H1 (cell line): ENCODE measurements around the gene MGAT2. TPM values are rescaled to one million over a fixed set of nuclear protein-coding genes. Genes with fewer than 3 reads are reported as not detected.

Source experiments
- CHD1 ChIP-seq: IDR thresholded peaks from 2 replicates; pipeline ENCODE4 v1.6.1; 2012; ENCODE audit warnings: low read depth, low read length, improper control_type of control experiment
- GABPA ChIP-seq: IDR thresholded peaks from 2 replicates; pipeline ENCODE4 v1.6.1; 2011; ENCODE audit warnings: mild to moderate bottlenecking, low read length, moderate library complexity, borderline replicate concordance; ENCODE audit not compliant: insufficient read depth
- HDAC2 ChIP-seq, 2 experiments: fragments of 300-600 bp in 1 of 2; sonication (generic) in 1 of 2; IDR thresholded peaks; 2 replicates each; pipeline ENCODE4 v1.6.1; 2011 to 2012; ENCODE audit warnings: low read depth in 2 of 2, low read length in 2 of 2, mild to moderate bottlenecking in 2 of 2, moderate library complexity in 2 of 2, borderline replicate concordance in 1 of 2, inconsistent platforms in 1 of 2
- JUND ChIP-seq: IDR thresholded peaks from 2 replicates; pipeline ENCODE4 v1.6.1; 2011; ENCODE audit warnings: mild to moderate bottlenecking, improper control_type of control experiment, low read length
- SP1 ChIP-seq: IDR thresholded peaks from 2 replicates; pipeline ENCODE4 v1.6.1; 2011; ENCODE audit warnings: low read depth, low read length
- SRF ChIP-seq: IDR thresholded peaks from 2 replicates; pipeline ENCODE4 v1.6.1; 2011; ENCODE audit warnings: mild to moderate bottlenecking, low read depth, low read length, moderate library complexity
- TAF7 ChIP-seq: optimal IDR thresholded peaks from 2 replicates; pipeline ENCODE3; 2011; ENCODE audit warnings: low read depth, mild to moderate bottlenecking, inconsistent platforms, low read length, moderate library complexity, borderline replicate concordance
- polyA plus RNA-seq, 7 experiments: library from polyadenylated mRNA; depleted of rRNA in 3 of 7; stranded (reverse) in 5 of 7; unstranded in 2 of 7; fragments of >200 nt in 5 of 7; fragments of 200-250 nt in 2 of 7; gene quantifications; 1 replicate in 5 of 7; 2 replicates in 1 of 7; 4 replicates in 1 of 7; pipeline versions ENCODE4 v1.2.1 to v1.2.3, GENCODE V29; 2011 to 2013; ENCODE audit warnings: missing spikeins in 2 of 7, mixed read lengths in 2 of 7
- total RNA-seq: library from RNA; stranded (reverse); fragmentation: NEBNext Ultra II Directional; extraction: Animal tissue kit (Norgen Biotek cat#: 25700); gene quantifications from 2 replicates; pipeline ENCODE4 v1.2.1, GENCODE V29; 2021
- TF ChIP-seq, protein P1 (sequence below): fragments of 300-600 bp; sonication (generic); IDR thresholded peaks from 2 replicates; pipeline ENCODE4 v1.7.1; 2012; ENCODE audit warnings: low read length, moderate library complexity, mild to moderate bottlenecking, inconsistent platforms; ENCODE audit not compliant: insufficient replicate concordance
- TF ChIP-seq, protein P2 (sequence below): IDR thresholded peaks from 2 replicates; pipeline ENCODE4 v1.6.1; 2012; ENCODE audit warnings: inconsistent platforms

Gene MGAT2
- total and polyA plus RNA-seq, 2 of the 8 experiments (the other 6 are each of a cell fraction or from before 2014, with no cell fraction given) = 10.6 to 23.7 TPM

DNA sequence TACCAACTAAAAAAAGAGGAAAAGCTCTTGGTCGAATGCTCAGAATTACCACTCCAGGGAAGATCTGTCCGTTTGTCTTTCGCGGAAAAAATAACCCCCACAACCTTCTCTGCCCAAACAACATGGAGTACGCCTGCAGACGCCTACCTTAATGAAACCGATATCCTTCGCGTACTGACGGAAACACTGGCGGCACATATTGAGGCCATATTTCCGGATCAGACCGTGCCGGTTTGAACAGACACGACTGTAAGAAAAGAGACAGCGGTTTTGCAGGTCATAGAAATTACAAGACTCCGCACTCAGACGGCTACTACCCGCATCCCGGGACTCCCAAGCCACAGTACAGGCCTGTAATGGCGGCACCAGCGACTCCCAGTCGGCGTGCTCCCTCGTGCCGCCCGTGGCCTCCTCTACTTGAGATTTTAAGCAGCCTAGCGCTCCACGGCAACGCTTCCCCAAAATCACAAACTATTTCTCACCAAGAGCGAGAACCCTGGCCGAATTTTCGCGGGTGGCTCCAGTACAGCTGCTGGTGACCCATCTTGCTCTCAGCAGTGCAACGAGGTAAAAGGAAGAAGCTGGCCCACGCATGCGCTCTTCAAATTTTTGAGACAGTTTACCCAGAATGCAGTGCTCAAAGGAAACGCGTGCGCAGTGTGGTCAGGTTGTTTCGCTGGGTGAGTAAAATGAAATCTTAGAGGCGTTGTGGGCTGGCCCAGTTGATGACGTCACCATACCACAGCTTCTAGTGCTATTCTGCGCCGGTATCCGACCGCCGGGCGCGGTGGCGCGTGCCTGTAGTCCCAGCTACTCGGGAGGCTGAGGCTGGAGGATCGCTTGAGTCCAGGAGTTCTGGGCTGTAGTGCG lies 34.6 kb upstream of the MGAT2 start, which contains the start of gene RPS29 (continued):
- TF ChIP-seq, protein P1, sequence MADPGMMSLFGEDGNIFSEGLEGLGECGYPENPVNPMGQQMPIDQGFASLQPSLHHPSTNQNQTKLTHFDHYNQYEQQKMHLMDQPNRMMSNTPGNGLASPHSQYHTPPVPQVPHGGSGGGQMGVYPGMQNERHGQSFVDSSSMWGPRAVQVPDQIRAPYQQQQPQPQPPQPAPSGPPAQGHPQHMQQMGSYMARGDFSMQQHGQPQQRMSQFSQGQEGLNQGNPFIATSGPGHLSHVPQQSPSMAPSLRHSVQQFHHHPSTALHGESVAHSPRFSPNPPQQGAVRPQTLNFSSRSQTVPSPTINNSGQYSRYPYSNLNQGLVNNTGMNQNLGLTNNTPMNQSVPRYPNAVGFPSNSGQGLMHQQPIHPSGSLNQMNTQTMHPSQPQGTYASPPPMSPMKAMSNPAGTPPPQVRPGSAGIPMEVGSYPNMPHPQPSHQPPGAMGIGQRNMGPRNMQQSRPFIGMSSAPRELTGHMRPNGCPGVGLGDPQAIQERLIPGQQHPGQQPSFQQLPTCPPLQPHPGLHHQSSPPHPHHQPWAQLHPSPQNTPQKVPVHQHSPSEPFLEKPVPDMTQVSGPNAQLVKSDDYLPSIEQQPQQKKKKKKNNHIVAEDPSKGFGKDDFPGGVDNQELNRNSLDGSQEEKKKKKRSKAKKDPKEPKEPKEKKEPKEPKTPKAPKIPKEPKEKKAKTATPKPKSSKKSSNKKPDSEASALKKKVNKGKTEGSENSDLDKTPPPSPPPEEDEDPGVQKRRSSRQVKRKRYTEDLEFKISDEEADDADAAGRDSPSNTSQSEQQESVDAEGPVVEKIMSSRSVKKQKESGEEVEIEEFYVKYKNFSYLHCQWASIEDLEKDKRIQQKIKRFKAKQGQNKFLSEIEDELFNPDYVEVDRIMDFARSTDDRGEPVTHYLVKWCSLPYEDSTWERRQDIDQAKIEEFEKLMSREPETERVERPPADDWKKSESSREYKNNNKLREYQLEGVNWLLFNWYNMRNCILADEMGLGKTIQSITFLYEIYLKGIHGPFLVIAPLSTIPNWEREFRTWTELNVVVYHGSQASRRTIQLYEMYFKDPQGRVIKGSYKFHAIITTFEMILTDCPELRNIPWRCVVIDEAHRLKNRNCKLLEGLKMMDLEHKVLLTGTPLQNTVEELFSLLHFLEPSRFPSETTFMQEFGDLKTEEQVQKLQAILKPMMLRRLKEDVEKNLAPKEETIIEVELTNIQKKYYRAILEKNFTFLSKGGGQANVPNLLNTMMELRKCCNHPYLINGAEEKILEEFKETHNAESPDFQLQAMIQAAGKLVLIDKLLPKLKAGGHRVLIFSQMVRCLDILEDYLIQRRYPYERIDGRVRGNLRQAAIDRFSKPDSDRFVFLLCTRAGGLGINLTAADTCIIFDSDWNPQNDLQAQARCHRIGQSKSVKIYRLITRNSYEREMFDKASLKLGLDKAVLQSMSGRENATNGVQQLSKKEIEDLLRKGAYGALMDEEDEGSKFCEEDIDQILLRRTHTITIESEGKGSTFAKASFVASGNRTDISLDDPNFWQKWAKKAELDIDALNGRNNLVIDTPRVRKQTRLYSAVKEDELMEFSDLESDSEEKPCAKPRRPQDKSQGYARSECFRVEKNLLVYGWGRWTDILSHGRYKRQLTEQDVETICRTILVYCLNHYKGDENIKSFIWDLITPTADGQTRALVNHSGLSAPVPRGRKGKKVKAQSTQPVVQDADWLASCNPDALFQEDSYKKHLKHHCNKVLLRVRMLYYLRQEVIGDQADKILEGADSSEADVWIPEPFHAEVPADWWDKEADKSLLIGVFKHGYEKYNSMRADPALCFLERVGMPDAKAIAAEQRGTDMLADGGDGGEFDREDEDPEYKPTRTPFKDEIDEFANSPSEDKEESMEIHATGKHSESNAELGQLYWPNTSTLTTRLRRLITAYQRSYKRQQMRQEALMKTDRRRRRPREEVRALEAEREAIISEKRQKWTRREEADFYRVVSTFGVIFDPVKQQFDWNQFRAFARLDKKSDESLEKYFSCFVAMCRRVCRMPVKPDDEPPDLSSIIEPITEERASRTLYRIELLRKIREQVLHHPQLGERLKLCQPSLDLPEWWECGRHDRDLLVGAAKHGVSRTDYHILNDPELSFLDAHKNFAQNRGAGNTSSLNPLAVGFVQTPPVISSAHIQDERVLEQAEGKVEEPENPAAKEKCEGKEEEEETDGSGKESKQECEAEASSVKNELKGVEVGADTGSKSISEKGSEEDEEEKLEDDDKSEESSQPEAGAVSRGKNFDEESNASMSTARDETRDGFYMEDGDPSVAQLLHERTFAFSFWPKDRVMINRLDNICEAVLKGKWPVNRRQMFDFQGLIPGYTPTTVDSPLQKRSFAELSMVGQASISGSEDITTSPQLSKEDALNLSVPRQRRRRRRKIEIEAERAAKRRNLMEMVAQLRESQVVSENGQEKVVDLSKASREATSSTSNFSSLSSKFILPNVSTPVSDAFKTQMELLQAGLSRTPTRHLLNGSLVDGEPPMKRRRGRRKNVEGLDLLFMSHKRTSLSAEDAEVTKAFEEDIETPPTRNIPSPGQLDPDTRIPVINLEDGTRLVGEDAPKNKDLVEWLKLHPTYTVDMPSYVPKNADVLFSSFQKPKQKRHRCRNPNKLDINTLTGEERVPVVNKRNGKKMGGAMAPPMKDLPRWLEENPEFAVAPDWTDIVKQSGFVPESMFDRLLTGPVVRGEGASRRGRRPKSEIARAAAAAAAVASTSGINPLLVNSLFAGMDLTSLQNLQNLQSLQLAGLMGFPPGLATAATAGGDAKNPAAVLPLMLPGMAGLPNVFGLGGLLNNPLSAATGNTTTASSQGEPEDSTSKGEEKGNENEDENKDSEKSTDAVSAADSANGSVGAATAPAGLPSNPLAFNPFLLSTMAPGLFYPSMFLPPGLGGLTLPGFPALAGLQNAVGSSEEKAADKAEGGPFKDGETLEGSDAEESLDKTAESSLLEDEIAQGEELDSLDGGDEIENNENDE = peak; percentile 25
- TF ChIP-seq, protein P2, sequence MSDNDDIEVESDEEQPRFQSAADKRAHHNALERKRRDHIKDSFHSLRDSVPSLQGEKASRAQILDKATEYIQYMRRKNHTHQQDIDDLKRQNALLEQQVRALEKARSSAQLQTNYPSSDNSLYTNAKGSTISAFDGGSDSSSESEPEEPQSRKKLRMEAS = peak; percentile 62
- TF ChIP-seq SP1 (no peak), GABPA (no peak), HDAC2 (IDR thresholded peaks at IDR 0.05; ENCODE audit: borderline replicate concordance in 1 of 2, low read depth in 2 of 2, low read length in 2 of 2) (no peak), JUND (peak; percentile 100), CHD1 (no peak; the same call in 1 of the 2 replicates), SRF (no peak), TAF7 (peak; percentile 96)
